ENCODE results near the gene SEC14L5. TPM values are rescaled to one million over a fixed set of nuclear protein-coding genes. Genes with fewer than 3 reads are reported as not detected.

SEC14L5 gene
- total RNA-seq, 1 experiment from 2014 or later = not detected

- H3K27ac ChIP-seq = no peak overlapping the region
- no peaks in the 10 kb centered on the region for H3K36me3 ChIP-seq
- H3K4me1 ChIP-seq = no peaks in the 10 kb centered on the region
- no peak overlapping the region for H3K4me3 ChIP-seq
- no peaks in the 10 kb centered on the region for H3K9me3 ChIP-seq (replicated peaks)
- no peak for DNase-seq
- H3K27me3 ChIP-seq = no peaks in the 10 kb centered on the region
Observed at GRCh38 chr16:5016967-5017677, 59.0 kb downstream of the SEC14L5 start.

GRCh38 chr16:5017678-5017969 is 59.5 kb downstream of the SEC14L5 start:
- no peaks in the 10 kb centered on the region for H3K36me3 ChIP-seq
- no peaks in the 10 kb centered on the region for H3K27me3 ChIP-seq
- no peak for DNase-seq
- H3K4me1 ChIP-seq = no peaks in the 10 kb centered on the region
- no peak overlapping the region for H3K27ac ChIP-seq
- H3K9me3 ChIP-seq (replicated peaks) = no peaks in the 10 kb centered on the region
- H3K4me3 ChIP-seq = no peak overlapping the region

GRCh38 chr16:5018793-5019192 is 60.7 kb downstream of the SEC14L5 start:
- H3K36me3 ChIP-seq = no peaks in the 10 kb centered on the region
- H3K4me3 ChIP-seq = no peak overlapping the region
- no peak overlapping the region for H3K27ac ChIP-seq
- no peaks in the 10 kb centered on the region for H3K4me1 ChIP-seq
- H3K27me3 ChIP-seq = no peaks in the 10 kb centered on the region
- no peaks in the 10 kb centered on the region for H3K9me3 ChIP-seq (replicated peaks)
- no peak for DNase-seq

- Histone ChIP-seq H3K27ac (no peak overlapping the region), H3K4me1 (no peaks in the 10 kb centered on the region), H3K4me3 (no peak overlapping the region), H3K27me3 (no peaks in the 10 kb centered on the region), H3K9me3 (replicated peaks) (no peaks in the 10 kb centered on the region), H3K36me3 (no peaks in the 10 kb centered on the region)
- no peak for DNase-seq
Observed at GRCh38 chr16:5019775-5020174, 61.6 kb downstream of the SEC14L5 start.

GRCh38 chr16:5020551-5020950 is 62.4 kb downstream of the SEC14L5 start:
- Histone ChIP-seq H3K4me1 (no peaks in the 10 kb centered on the region), H3K27me3 (no peaks in the 10 kb centered on the region), H3K36me3 (no peaks in the 10 kb centered on the region), H3K9me3 (replicated peaks) (no peaks in the 10 kb centered on the region), H3K4me3 (no peak overlapping the region), H3K27ac (no peak overlapping the region)
- no peak for DNase-seq

GRCh38 chr16:5022521-5022920 is 64.4 kb downstream of the SEC14L5 start:
- DNase-seq = no peak
- no peaks in the 10 kb centered on the region for H3K4me1 ChIP-seq
- no peak overlapping the region for H3K27ac ChIP-seq
- no peaks in the 10 kb centered on the region for H3K36me3 ChIP-seq
- no peak overlapping the region for H3K4me3 ChIP-seq
- no peaks in the 10 kb centered on the region for H3K27me3 ChIP-seq
- H3K9me3 ChIP-seq (replicated peaks) = no peaks in the 10 kb centered on the region

GRCh38 chr16:5024632-5025031 is 66.5 kb downstream of the SEC14L5 start:
- peak in 1 of 2 experiments; percentile 14 for DNase-seq
- Histone ChIP-seq H3K27me3 (no peaks in the 10 kb centered on the region), H3K9me3 (replicated peaks) (no peaks in the 10 kb centered on the region), H3K4me1 (no peaks in the 10 kb centered on the region), H3K4me3 (no peak overlapping the region), H3K27ac (no peak overlapping the region), H3K36me3 (no peaks in the 10 kb centered on the region)

GRCh38 chr16:5025171-5025632 is 67.1 kb downstream of the SEC14L5 start:
- peak; percentile 23 to 27 for DNase-seq
- no peaks in the 10 kb centered on the region for H3K4me1 ChIP-seq
- no peaks in the 10 kb centered on the region for H3K9me3 ChIP-seq (replicated peaks)
- no peaks in the 10 kb centered on the region for H3K27me3 ChIP-seq
- H3K4me3 ChIP-seq = no peak overlapping the region
- no peak overlapping the region for H3K27ac ChIP-seq
- no peaks in the 10 kb centered on the region for H3K36me3 ChIP-seq

GRCh38 chr16:5026664-5027063 is 68.5 kb downstream of the SEC14L5 start:
- no peaks in the 10 kb centered on the region for H3K27me3 ChIP-seq
- no peaks in the 10 kb centered on the region for H3K36me3 ChIP-seq
- no peaks in the 10 kb centered on the region for H3K4me1 ChIP-seq
- H3K27ac ChIP-seq = no peak overlapping the region
- H3K4me3 ChIP-seq = no peak overlapping the region
- no peaks in the 10 kb centered on the region for H3K9me3 ChIP-seq (replicated peaks)
- DNase-seq = no peak

- DNase-seq = no peak
- Histone ChIP-seq H3K27ac (no peak overlapping the region), H3K4me1 (no peaks in the 10 kb centered on the region), H3K27me3 (no peaks in the 10 kb centered on the region), H3K4me3 (no peak overlapping the region), H3K36me3 (no peaks in the 10 kb centered on the region), H3K9me3 (replicated peaks) (no peaks in the 10 kb centered on the region)
Observed at GRCh38 chr16:5027086-5027485, 69.0 kb downstream of the SEC14L5 start.

GRCh38 chr16:5027575-5028235 is 69.6 kb downstream of the SEC14L5 start:
- Histone ChIP-seq H3K36me3 (no peaks in the 10 kb centered on the region), H3K27me3 (no peaks in the 10 kb centered on the region), H3K27ac (no peak overlapping the region), H3K4me3 (no peak overlapping the region), H3K9me3 (replicated peaks) (no peaks in the 10 kb centered on the region), H3K4me1 (no peaks in the 10 kb centered on the region)
- no peak for DNase-seq

- H3K27ac ChIP-seq = no peak overlapping the region
- no peak for DNase-seq
- no peaks in the 10 kb centered on the region for H3K27me3 ChIP-seq
- no peak overlapping the region for H3K4me3 ChIP-seq
- no peaks in the 10 kb centered on the region for H3K9me3 ChIP-seq (replicated peaks)
- H3K4me1 ChIP-seq = no peaks in the 10 kb centered on the region
- no peaks in the 10 kb centered on the region for H3K36me3 ChIP-seq
Observed at GRCh38 chr16:5028950-5029475, 70.9 kb downstream of the SEC14L5 start.

- Histone ChIP-seq H3K27ac (no peak overlapping the region), H3K27me3 (no peaks in the 10 kb centered on the region), H3K9me3 (replicated peaks) (no peaks in the 10 kb centered on the region), H3K4me3 (no peak overlapping the region), H3K4me1 (no peaks in the 10 kb centered on the region), H3K36me3 (no peaks in the 10 kb centered on the region)
- DNase-seq = no peak
Observed at GRCh38 chr16:5030251-5030870, 72.2 kb downstream of the SEC14L5 start.

- Histone ChIP-seq H3K36me3 (no peaks in the 10 kb centered on the region), H3K27me3 (no peaks in the 10 kb centered on the region), H3K4me3 (no peak overlapping the region), H3K9me3 (replicated peaks) (no peaks in the 10 kb centered on the region), H3K4me1 (no peaks in the 10 kb centered on the region), H3K27ac (no peak overlapping the region)
- DNase-seq = no peak
Observed at GRCh38 chr16:5031601-5032000, 73.5 kb downstream of the SEC14L5 start.

- Histone ChIP-seq H3K4me1 (no peaks in the 10 kb centered on the region), H3K27me3 (no peaks in the 10 kb centered on the region), H3K36me3 (no peaks in the 10 kb centered on the region), H3K4me3 (peak overlapping the region; percentile 80), H3K27ac (no peak overlapping the region), H3K9me3 (replicated peaks) (no peaks in the 10 kb centered on the region)
- no peak for DNase-seq
Observed at GRCh38 chr16:5032748-5033167, 74.6 kb downstream of the SEC14L5 start.

All from SJCRH30 (cell line).